Frontal cortex (tissue), 4 donors: ENCODE measurements around the gene PANX1. TPM values are rescaled to one million over a fixed set of nuclear protein-coding genes. Genes with fewer than 3 reads are reported as not detected.

Experiments
- DNase-seq, 2 donors: peaks; one replicate each; pipeline ENCODE4 v3.0.0; 2012; ENCODE audit warnings: low spot score in 2 of 2
- FAIRE-seq: peaks from 2 replicates; lab custom pipeline; 2012; peaks lifted over from hg19 to GRCh38; lab: Jason Lieb, UNC
- total RNA-seq: library from RNA; depleted of rRNA; stranded (reverse); fragments of >200 nt; gene quantifications from one replicate; pipeline ENCODE4 v1.2.3, GENCODE V29; 2014
- donor health status: control.
- donor health status: control.
- donor health status: control.

PANX1 gene
- total RNA-seq, 1 donor from 2014 or later: 192 TPM

GRCh38 chr11:94127638-94128037 lies 1.0 kb upstream of the PANX1 start:
- no peak for DNase-seq
- FAIRE-seq: no peak

DNA sequence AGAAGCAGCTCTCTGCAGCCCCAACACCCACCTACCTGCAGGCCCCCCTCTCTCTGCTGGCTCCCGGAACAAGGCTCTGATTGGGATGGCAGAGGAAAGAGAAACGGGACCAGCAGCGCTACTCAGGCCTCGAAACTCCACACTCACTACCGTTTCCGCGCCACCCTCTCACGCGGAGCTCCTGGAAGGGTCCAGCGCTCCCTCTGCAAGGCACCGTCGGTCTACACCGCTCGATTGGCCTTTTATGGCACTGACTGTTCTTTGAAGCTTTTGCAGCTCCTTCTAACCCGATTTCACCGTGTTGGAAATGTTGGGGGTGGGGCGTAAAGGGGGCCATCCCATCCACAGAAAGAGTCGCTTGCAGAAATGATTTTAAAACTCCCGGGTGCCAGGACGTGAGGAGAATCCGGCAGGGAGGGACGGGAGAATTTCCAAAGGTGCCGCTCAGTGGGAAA lies 323 bp upstream of the PANX1 start:
- DNase-seq (no peak), FAIRE-seq (no peak)

DNA sequence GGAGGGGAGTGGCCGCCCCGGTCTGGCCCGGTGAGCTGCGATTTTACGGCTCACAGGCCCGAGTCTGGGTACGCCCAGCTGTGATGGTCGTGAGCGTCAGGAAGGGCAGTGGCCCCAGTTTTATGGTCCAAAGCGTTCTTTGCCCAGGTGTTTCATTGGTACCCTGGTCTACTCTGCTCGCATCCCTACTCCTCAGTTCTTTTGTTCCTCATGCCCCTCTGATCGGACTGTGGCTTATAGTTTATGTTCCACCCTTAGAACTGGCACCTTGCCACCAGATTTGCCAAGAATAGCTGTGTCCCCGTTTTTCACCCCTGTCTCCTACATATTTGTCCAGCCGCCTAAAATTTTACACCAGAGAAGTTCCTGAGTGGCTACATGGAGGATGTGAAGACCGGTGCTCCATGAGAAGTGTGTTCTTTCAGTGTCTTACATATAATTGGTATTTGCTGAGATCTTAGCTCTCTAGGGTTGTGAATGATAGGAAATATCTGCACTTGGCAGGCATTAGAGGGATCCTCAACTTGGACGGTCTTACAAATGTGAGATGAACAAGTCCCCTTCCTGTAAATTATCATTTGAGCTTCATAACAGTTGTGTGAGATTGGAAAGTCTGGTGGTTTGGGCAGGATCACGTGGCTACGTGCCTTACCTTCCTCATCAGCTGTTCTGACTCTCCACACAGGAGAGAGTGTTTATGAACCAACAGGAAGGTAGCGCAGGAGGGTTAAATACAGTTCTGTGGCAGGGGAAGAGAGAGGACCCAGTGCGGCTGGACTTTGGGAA lies 1.1 kb downstream of the PANX1 start:
- DNase-seq (no peak), FAIRE-seq (no peak)

DNA sequence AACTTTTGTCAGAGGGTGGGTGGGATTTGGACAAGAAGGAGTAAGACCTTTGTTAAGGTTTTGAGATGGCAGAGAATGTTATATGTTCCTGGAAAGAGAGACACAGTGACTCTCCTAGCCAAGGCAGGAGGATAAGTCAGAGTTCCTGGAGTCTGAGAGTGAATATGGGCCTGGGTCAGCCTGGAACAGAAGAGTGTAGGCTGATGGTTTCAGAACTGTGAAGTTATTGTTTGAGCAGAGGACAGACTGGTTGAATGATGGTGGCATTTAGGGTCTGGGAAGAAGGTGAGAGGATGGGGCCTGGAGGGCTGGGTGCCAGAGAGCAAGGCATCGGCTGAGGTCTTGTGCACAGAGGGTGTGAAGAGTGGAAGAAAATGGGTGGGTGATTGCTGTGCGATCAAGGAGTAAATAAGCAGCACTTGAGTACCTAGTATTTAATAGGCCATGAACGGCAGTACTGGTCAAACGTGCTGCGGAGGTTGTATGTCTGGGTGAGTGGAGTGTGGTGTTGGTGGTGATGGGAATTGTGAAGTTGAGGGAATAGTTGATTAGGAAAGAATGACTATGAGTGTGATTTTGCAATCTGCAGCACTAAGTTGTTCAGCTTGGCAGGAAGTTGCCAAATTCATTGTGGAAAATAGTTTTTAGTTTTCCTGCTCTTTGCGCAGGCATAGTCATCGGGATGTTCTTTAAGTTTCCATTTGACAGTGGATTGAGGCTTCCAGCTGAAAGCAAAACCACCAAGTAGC lies 1.8 kb downstream of the PANX1 start:
- no peak for DNase-seq
- no peak for FAIRE-seq

- no peak for FAIRE-seq
These were observed 2.5 kb downstream of the PANX1 start for GRCh38 chr11:94131047-94131717.

DNA sequence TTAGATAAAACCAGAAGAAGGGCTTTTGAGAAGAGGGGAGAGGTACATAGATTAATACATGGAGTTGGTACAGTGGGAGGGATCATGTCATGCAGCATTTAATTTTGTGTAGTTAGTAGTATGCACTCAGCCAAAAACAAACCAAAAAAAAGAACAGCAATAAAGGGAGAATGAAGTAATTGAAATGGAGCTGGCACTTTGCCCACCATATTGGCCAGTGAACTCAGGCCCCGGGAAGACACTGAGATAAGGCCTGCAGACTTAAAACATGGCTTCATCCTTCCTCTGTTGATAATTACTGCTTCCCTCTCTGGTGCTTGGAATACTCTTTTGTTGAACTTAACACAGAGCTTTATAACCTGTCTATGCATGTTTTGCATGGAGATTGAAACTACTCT lies 3.1 kb downstream of the PANX1 start:
- no peak for FAIRE-seq
- no peak for DNase-seq

More at GRCh38 chr11:94131047-94131717, 2.5 kb downstream of the PANX1 start:
- DNase-seq: no peak

GRCh38 chr11:94132152-94132558 lies 3.5 kb downstream of the PANX1 start:
- DNase-seq (no peak), FAIRE-seq (no peak)

GRCh38 chr11:94132823-94133408 lies 4.3 kb downstream of the PANX1 start:
- FAIRE-seq (no peak), DNase-seq (no peak)

DNA sequence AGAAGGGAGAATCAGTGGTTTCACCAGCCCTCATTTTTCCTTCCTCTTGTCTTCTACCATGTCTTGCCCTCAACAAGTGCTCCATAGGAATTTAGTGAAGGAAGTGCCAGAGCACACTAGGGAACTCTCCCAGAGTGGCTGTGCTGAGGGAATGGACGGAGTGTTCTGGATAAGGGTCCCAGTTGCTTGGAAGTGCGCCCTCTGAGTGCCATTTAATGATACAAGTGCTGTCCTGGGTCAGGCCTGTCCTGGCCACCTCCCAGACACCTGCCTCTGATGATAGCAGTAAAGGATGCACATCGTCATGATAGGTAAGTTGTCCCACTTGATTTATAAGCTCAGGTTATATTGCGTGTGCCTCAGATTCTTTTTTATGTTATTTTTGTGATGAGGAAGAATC lies 5.1 kb downstream of the PANX1 start:
- DNase-seq (no peak), FAIRE-seq (no peak)

DNA sequence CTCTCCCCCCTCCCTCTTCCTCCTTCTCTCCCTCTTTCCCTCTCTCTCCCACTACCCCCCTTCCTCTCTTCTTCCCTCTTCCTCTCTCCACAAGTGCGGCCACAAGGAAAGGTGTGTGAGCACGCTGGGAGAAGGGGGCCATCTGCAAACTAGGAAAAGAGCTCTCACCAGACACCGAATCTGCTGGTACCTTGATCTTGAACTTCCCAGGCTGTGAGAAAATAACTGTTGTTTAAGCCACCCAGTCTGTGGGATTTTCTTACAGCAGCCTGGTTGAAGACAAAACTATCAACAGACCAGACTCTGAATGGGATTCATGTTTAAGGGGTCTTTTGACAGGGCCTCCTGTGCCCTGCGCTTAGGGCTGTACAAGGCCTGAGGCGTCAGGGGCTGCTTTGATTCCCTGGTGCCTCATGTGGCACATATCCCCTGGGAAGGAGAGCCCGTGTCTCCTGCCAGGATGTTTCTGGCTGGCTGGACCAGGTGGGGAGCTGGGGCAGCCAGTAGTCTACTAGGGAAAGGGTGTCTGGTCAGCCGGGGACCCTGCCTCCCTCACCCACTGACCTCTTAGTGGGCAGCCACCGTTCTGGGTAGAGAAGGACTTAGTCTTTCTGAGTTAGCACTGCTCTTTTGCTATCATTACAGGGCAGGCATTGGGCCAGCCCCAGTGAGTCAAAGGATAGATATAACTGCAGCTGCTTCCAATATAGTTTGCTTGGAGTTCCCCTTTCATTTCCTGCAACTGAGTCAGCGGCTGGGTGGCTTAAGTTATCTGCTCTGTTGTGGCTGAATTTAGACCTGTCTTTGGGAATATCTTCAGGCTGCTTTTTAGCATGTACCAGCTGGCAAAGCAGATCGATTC lies 6.2 kb downstream of the PANX1 start:
- DNase-seq (no peak), FAIRE-seq (no peak)

DNA sequence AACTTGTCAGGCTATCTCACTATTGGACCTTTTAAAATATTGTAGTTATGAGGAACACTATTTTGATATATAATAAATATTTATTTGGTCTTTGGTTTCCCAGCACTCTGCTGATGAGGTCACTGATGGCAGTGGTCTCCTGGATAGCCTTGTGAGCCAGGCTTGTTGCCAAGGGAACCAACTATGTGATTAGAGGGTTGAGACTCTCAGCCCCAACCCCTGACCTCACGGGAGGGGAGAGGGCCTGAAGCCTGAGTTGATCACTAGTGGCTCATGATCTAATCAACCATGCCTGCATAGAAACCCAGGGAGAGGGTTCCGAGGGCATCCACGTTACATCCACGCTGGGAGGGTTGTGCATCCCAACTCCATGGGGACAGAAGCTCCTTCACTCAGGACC lies 10.8 kb downstream of the PANX1 start:
- DNase-seq: no peak
- FAIRE-seq: no peak

- DNase-seq (no peak), FAIRE-seq (no peak)
These were observed 11.6 kb downstream of the PANX1 start for GRCh38 chr11:94140154-94140655.

DNA sequence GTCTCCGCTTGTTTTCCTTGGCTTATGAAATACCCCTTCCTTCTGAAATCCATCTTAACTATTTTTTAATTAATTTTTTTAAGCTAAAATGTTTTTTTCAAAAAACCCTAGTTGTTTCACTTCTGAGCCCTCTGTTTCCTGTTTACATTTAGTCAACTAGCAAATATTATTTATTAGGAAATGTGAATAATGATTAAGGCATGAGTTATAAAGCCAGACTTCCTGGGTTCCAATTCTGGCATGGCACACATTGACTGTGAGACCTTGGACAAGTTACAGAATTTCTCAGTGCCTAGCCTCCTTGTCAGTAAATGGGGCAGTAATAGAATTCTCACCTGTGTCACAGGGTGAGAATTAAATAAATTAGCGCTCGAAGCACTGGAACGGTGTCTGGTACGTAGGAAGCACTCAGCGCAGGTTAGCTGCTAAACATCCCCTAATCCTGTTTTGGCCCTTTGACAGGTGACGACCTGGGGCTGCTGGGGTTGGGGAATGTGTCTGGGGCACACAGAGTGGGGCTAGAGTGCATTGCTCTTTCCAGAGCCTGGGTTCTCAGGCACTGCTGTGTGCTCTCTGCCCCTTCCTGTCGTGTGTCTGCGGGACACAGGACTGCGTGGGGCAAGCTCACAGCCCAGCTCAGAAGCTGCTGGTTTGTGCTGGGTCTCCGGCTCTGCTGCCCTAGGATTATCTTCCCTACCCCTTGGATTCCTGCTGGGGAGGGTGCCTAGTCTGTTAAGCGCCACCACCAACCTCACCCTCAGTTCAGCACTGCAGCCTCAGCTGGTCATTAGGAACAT lies 13.1 kb downstream of the PANX1 start:
- no peak for FAIRE-seq
- no peak for DNase-seq

DNA sequence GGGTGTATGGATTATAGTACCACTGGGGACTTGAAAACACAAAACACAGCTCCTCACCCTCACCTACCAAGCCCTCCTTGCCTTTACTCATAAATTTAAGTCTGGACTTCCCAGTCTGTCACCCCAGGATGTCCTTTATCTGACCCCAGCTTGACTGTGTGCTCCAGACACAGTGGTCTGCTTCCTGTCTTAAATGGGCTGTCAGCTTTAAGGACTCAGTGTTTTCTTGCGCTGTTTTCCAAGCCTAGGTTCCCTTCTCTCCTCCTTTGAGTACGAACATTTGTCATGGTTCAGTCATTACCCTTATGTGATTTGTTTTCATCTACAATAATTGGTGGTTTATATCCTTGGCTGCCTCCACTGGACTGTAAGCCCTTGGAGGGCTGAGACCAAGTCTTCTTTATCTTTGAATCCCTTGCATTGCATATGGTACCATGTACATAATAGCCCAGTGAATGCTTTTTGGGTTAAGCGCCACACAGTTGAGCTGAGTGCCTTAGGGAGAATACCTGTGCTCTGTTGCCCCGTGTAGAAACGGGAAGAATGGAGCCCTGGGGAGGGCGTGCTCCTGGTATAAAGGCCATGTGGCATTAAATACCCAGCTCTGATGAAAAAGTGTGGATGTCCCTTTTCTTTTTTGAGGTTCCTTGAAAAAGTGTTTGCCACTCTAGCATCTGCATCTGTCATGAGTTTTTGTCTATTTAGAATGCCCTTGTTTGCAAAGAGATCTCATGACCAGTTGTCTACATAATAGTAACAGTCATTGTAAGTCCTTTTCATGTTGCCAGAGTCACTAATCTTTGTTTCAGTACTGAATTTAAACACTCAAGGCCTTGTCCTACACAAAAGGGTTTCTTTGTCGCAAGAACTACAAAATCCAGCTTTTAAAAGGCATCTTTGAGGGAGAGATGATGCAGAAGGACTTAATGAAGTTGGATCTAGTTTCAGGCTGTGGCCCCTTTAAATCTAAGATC lies 14.0 kb downstream of the PANX1 start:
- no peak for DNase-seq

GRCh38 chr11:94144216-94144615 lies 15.6 kb downstream of the PANX1 start:
- FAIRE-seq (no peak), DNase-seq (no peak)

More for the DNA sequence above, 14.0 kb downstream of the PANX1 start:
- no peak for FAIRE-seq

DNA sequence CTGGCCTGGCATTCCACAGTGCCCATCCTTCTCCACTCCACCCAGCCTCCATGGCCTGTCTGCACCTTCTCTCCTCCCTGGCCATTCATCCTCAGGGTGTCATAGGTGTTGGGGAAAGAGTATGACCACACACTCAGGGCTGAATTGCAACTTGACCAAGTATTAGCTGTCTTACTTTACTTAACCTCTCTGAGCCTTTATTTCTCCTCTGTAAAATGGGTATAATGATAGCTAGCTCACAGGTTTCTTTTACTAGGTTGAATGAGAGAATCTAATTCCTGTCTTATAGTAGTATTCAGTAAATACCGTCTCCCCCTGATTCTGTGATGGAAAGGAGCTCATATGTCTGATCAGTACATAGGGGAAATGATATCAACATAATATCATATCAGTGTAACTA lies 16.0 kb downstream of the PANX1 start:
- FAIRE-seq (no peak), DNase-seq (no peak)

DNA sequence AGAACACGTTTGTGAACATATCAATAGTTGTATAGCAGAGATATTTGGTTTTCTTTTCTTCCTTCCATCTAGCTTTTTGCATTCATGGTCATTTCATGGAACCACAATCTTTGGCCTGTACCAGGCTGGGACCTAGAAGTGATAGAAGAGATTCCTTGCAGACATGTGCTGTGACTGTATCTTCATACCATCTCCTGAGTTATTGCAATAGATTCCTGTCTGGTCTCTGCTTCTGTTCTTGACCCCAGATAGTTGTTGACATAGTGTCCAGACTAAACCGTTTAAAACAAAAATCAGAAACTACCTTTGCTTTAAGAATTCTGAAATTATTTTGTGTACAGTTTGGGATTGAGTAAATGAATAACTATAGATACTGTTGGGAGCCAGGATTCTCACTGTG lies 16.8 kb downstream of the PANX1 start:
- FAIRE-seq (no peak), DNase-seq (no peak)
